Activated T-cell treated with anti-CD3 and anti-CD28 coated beads, Interleukin-2, amount 50 U/mL, for 72 hours (primary cell): ENCODE data around the gene TMEM87B. TPM values are rescaled to one million over a fixed set of nuclear protein-coding genes. Genes with fewer than 3 reads are reported as not detected.
A peak's percentile ranks its signal among the peaks of the same experiment; 100 is the strongest.
"Not testable (repeated sequence)": the region's sequence is repeated elsewhere in the genome, so short reads cannot be mapped to it uniquely, and the experiment has no call there.

Experiments
- ATAC-seq, 2 donors: fragments of 150-1000 bp; cut with Tn5 transposase; replicated peaks in 1 of 2; 2 replicates each; pipeline ENCODE4 v1.10.0; 2021; ENCODE audit warnings: moderate library complexity in 2 of 2, mild to moderate bottlenecking in 1 of 2
- DNase-seq, 2 donors: peaks; one replicate each; pipeline ENCODE4 v3.0.0; 2021 to 2022; ENCODE audit warnings: mixed read lengths in 1 of 2
- H3K27ac Mint-ChIP-seq: one replicate; pipeline ENCODE4 v1.8.0; 2022; ENCODE audit warnings: mild to moderate bottlenecking, moderate library complexity, mixed read lengths
- H3K27me3 Mint-ChIP-seq: one replicate; pipeline ENCODE4 v1.8.0; 2022; ENCODE audit warnings: low read depth, mixed read lengths
- H3K36me3 Mint-ChIP-seq, 2 donors: one replicate each; pipeline ENCODE4 v1.8.0; 2022; ENCODE audit warnings: mixed read lengths in 2 of 2, mild to moderate bottlenecking in 1 of 2; ENCODE audit not compliant: insufficient read depth in 2 of 2
- H3K4me1 Mint-ChIP-seq: one replicate; pipeline ENCODE4 v1.8.0; 2022; ENCODE audit warnings: low read depth, mixed read lengths
- H3K4me3 Mint-ChIP-seq, 2 donors: one replicate each; pipeline ENCODE4 v1.8.0; 2022; ENCODE audit warnings: mild to moderate bottlenecking in 2 of 2, mixed read lengths in 2 of 2, moderate library complexity in 2 of 2
- H3K9me3 Mint-ChIP-seq, 2 donors: one replicate each; pipeline ENCODE4 v1.8.0; 2022; ENCODE audit warnings: mixed read lengths in 2 of 2
- total RNA-seq, 2 donors: library from RNA; stranded (reverse); gene quantifications; one replicate each; pipeline ENCODE4 v1.2.3, GENCODE V29; 2022

TMEM87B gene
- total RNA-seq, 2 donors from 2014 or later, result 31.2 to 36.4 TPM

GRCh38 chr2:112085916-112086669 lies 31.0 kb downstream of the TMEM87B start:
- H3K27me3 Mint-ChIP-seq, result no peaks in the 10 kb centered on the region
- no peaks in the 10 kb centered on the region for H3K9me3 Mint-ChIP-seq
- H3K27ac Mint-ChIP-seq, result no peak overlapping the region
- H3K4me3 Mint-ChIP-seq, result no peak overlapping the region
- no peaks in the 10 kb centered on the region for H3K4me1 Mint-ChIP-seq
- H3K36me3 Mint-ChIP-seq, result peaks cover 19 to 39% of the 10 kb centered on the region in 2 donors
- ATAC-seq (no peak), DNase-seq (no peak)

- no peak overlapping the region for H3K4me3 Mint-ChIP-seq
- DNase-seq, result no peak
- H3K27me3 Mint-ChIP-seq, result no peaks in the 10 kb centered on the region
- H3K4me1 Mint-ChIP-seq, result peaks cover 9% of the 10 kb centered on the region
- H3K36me3 Mint-ChIP-seq, result peaks cover 22 to 34% of the 10 kb centered on the region in 2 donors
- no peaks in the 10 kb centered on the region for H3K9me3 Mint-ChIP-seq
- H3K27ac Mint-ChIP-seq, result no peak overlapping the region
- ATAC-seq, result peak in 1 of 2 donors; percentile 30
Measured at GRCh38 chr2:112087346-112088020, 32.4 kb downstream of the TMEM87B start.

GRCh38 chr2:112089375-112089774 lies 34.3 kb downstream of the TMEM87B start:
- H3K9me3 Mint-ChIP-seq, result no peaks in the 10 kb centered on the region
- DNase-seq (no peak), ATAC-seq (no peak)
- peaks cover 18 to 29% of the 10 kb centered on the region in 2 donors for H3K36me3 Mint-ChIP-seq
- H3K4me1 Mint-ChIP-seq, result peaks cover 11% of the 10 kb centered on the region
- no peaks in the 10 kb centered on the region for H3K27me3 Mint-ChIP-seq
- no peak overlapping the region for H3K27ac Mint-ChIP-seq
- no peak overlapping the region for H3K4me3 Mint-ChIP-seq

- peak; percentile 81 to 86 for ATAC-seq
- H3K36me3 Mint-ChIP-seq, result peaks cover 6 to 9% of the 10 kb centered on the region in 2 donors
- H3K4me3 Mint-ChIP-seq, result no peak overlapping the region
Measured at GRCh38 chr2:112092286-112093041, 37.4 kb downstream of the TMEM87B start.

GRCh38 chr2:112093216-112093615 lies 38.1 kb downstream of the TMEM87B start:
- peaks cover 6 to 13% of the 10 kb centered on the region in 2 donors for H3K36me3 Mint-ChIP-seq

More at GRCh38 chr2:112092286-112093041, 37.4 kb downstream of the TMEM87B start:
- Mint-ChIP-seq H3K9me3 (no peaks in the 10 kb centered on the region), H3K4me1 (peaks cover 11% of the 10 kb centered on the region), H3K27ac (peak overlapping the region; percentile 66), H3K27me3 (no peaks in the 10 kb centered on the region)
- peak in 1 of 2 donors; percentile 6 for DNase-seq

GRCh38 chr2:112095681-112096080 lies 40.6 kb downstream of the TMEM87B start:
- Mint-ChIP-seq H3K36me3 (peaks cover 8 to 13% of the 10 kb centered on the region in 2 donors), H3K4me3 (no peak overlapping the region), H3K27ac (no peak overlapping the region), H3K4me1 (peaks cover 11% of the 10 kb centered on the region), H3K27me3 (no peaks in the 10 kb centered on the region), H3K9me3 (no peaks in the 10 kb centered on the region)
- no peak for DNase-seq
- no peak for ATAC-seq

More at GRCh38 chr2:112093216-112093615, 38.1 kb downstream of the TMEM87B start:
- no peak overlapping the region for H3K4me3 Mint-ChIP-seq
- no peak for DNase-seq
- H3K27me3 Mint-ChIP-seq, result no peaks in the 10 kb centered on the region
- peaks cover 11% of the 10 kb centered on the region for H3K4me1 Mint-ChIP-seq
- H3K9me3 Mint-ChIP-seq, result no peaks in the 10 kb centered on the region
- ATAC-seq, result no peak
- H3K27ac Mint-ChIP-seq, result no peak overlapping the region

GRCh38 chr2:112096098-112096497 lies 41.0 kb downstream of the TMEM87B start:
- peaks cover 11% of the 10 kb centered on the region for H3K4me1 Mint-ChIP-seq
- ATAC-seq, result no peak
- no peak overlapping the region for H3K27ac Mint-ChIP-seq
- H3K36me3 Mint-ChIP-seq, result peaks cover 8 to 13% of the 10 kb centered on the region in 2 donors
- H3K4me3 Mint-ChIP-seq, result no peak overlapping the region
- DNase-seq, result no peak
- no peaks in the 10 kb centered on the region for H3K27me3 Mint-ChIP-seq
- H3K9me3 Mint-ChIP-seq, result no peaks in the 10 kb centered on the region

- Mint-ChIP-seq H3K4me1 (peaks cover 11% of the 10 kb centered on the region), H3K4me3 (no peak overlapping the region), H3K36me3 (peaks cover 35 to 66% of the 10 kb centered on the region in 2 donors), H3K27me3 (no peaks in the 10 kb centered on the region), H3K9me3 (peaks cover 9 to 18% of the 10 kb centered on the region in 2 donors), H3K27ac (no peak overlapping the region)
- ATAC-seq, result no peak
- no peak for DNase-seq
Measured at GRCh38 chr2:112108178-112108832, 53.2 kb downstream of the TMEM87B start.

- H3K27ac Mint-ChIP-seq, result no peak overlapping the region
- ATAC-seq, result no peak
- no peaks in the 10 kb centered on the region for H3K27me3 Mint-ChIP-seq
- H3K9me3 Mint-ChIP-seq, result peaks cover 9 to 18% of the 10 kb centered on the region in 2 donors
- peaks cover 12% of the 10 kb centered on the region for H3K4me1 Mint-ChIP-seq
- H3K36me3 Mint-ChIP-seq, result peaks cover 36 to 65% of the 10 kb centered on the region in 2 donors
- no peak overlapping the region for H3K4me3 Mint-ChIP-seq
- DNase-seq, result no peak
Measured at GRCh38 chr2:112109278-112109677, 54.2 kb downstream of the TMEM87B start.

GRCh38 chr2:112110966-112111365 lies 55.9 kb downstream of the TMEM87B start:
- DNase-seq (no peak), ATAC-seq (no peak)
- peaks cover 36 to 66% of the 10 kb centered on the region in 2 donors for H3K36me3 Mint-ChIP-seq
- peaks cover 9 to 18% of the 10 kb centered on the region in 2 donors for H3K9me3 Mint-ChIP-seq
- peak overlapping the region; percentile 73 for H3K27ac Mint-ChIP-seq
- H3K4me1 Mint-ChIP-seq, result peaks cover 12% of the 10 kb centered on the region
- H3K27me3 Mint-ChIP-seq, result no peaks in the 10 kb centered on the region
- H3K4me3 Mint-ChIP-seq, result no peak overlapping the region

- H3K27me3 Mint-ChIP-seq, DNase-seq: not testable (repeated sequence)
- Mint-ChIP-seq H3K4me1 (peaks cover 12% of the 10 kb centered on the region), H3K27ac (peak overlapping the region; percentile 89), H3K4me3 (peak overlapping the region; percentile 8 to 35), H3K9me3 (peaks cover 9 to 14% of the 10 kb centered on the region in 2 donors), H3K36me3 (peaks cover 32 to 59% of the 10 kb centered on the region in 2 donors)
- peak; percentile 93 to 94 for ATAC-seq
Measured at GRCh38 chr2:112113354-112113753, 58.3 kb downstream of the TMEM87B start.

GRCh38 chr2:112118148-112118547 lies 63.1 kb downstream of the TMEM87B start:
- H3K27ac Mint-ChIP-seq, result no peak overlapping the region
- H3K27me3 Mint-ChIP-seq, result no peaks in the 10 kb centered on the region
- peaks cover 5% of the 10 kb centered on the region for H3K4me1 Mint-ChIP-seq
- DNase-seq, result no peak
- H3K9me3 Mint-ChIP-seq, result peaks cover 0 to under 1% of the 10 kb centered on the region in 2 donors
- H3K36me3 Mint-ChIP-seq, result peaks cover 5 to 20% of the 10 kb centered on the region in 2 donors
- H3K4me3 Mint-ChIP-seq, result no peak overlapping the region
- no peak for ATAC-seq
